Measurements from ENCODE around the gene BTN3A1. TPM values are rescaled to one million over a fixed set of nuclear protein-coding genes. Genes with fewer than 3 reads are reported as not detected.

BTN3A1 gene
- total RNA-seq = 11.3 TPM in 2 replicates

GRCh38 chr6:26401987-26402658 lies at the start of gene BTN3A1:
TSS of gene BTN3A1 (plus strand) at chr6:26402275. CDS start at chr6:26405564, 3,289 bp downstream.

DNA sequence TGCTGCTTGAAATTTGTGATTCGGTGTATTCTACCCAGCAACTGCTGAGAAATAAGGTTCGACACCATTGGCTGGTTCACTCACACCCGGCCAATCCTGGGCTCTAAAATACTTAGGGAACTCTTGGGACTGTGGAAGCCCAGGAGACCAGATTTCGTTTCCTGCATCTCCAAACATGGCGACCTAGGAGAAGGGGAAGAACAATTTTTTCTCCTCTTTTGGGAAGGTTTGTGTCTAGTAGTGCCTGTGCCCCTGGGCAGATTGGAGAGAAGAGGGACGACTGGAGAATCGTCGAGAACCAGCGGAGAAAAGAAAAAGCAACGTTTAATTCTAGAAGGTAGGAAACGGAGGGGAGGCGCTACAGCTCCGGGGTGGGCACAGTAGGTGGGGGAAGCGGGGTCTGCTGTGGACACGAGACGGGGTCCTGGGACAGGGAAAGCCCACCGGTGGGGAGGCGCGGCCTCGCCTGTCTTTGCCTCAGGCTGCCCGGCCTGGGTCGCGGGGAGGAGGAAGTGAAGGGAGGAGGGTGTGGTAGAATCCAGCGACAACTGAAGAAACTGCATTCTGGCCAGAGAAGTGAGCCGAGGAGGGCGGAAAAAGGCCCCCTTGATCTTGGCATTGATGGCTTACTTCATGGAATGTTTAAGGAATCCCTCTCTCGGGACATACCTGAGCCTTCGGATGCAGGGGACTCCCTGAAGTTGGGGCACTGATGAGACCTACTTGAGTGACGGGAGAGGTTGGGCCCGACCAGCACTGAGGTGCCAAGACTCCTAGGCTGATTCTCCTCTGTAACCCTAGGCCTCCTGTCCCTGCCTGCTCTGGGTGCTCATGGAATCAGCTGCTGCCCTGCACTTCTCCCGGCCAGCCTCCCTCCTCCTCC lies 56.0 kb downstream of the BTN3A1 start, which contains the start of gene BTN2A1:
BTN2A1 (plus strand) TSS at position 150 of the 883 bp plus-strand sequence; CDS start at position 832, 682 bp downstream.

Other genes with a start within 250 kb of the BTN3A1 start
- gene BTN3A2, start 37.1 kb upstream of the BTN3A1 start, total RNA-seq = 10.4 and 10.6 TPM in 2 replicates
- 5.9 TPM in 2 replicates for gene BTN2A2, start 19.2 kb upstream of the BTN3A1 start, total RNA-seq
- gene BTN3A3, start 38.2 kb downstream of the BTN3A1 start, total RNA-seq = 5.5 and 5.7 TPM in 2 replicates
- gene BTN2A1, start 55.7 kb downstream of the BTN3A1 start, total RNA-seq = 4.4 and 5.1 TPM in 2 replicates
- gene BTN1A1, start 98.0 kb downstream of the BTN3A1 start, total RNA-seq = not detected in 2 replicates
- 62.4 and 84.2 TPM in 2 replicates for gene HMGN4, start 136.1 kb downstream of the BTN3A1 start, total RNA-seq
- 14.1 and 14.3 TPM in 2 replicates for gene ABT1, start 194.7 kb downstream of the BTN3A1 start, total RNA-seq